K562 (cell line): ENCODE results near the gene TBX6. TPM values are rescaled to one million over a fixed set of nuclear protein-coding genes. Genes with fewer than 3 reads are reported as not detected.

Experiments
- ATAC-seq: fragments of 200-7000 bp; cut with Tn5 transposase; 3 replicates; pipeline ENCODE4 v1.9.1; 2020; ENCODE audit warnings: moderate library complexity
- BruUV-seq: library from RNA; stranded (reverse); fragments of 400-500 nt; replicated peaks from 2 replicates; lab custom pipeline; 2021; lab: Mats Ljungman, UMichigan
- CTCF ChIA-PET: fragments of 300-600 bp; formaldehyde crosslinking; extraction: SDS; loops from one replicate; lab custom pipeline; 2021; ENCODE audit warnings: low intra/inter-chr PET ratio; lab: Yijun Ruan, JAX
- POLR2A ChIA-PET: fragments of 300-600, 350-650 bp; sonication (Branson Sonifier 250); formaldehyde crosslinking; extraction: SDS; loops from one replicate; lab custom pipeline; 2021; ENCODE audit warnings: antibody characterized with exemption, inconsistent platforms; lab: Yijun Ruan, JAX
- DNase-seq, 4 experiments: peaks; one replicate each; pipeline versions ENCODE4 v3.0.0 to v3.0.0-alpha.2; 2011 to 2018; ENCODE audit warnings: low spot score in 3 of 4, mixed read lengths in 3 of 4; ENCODE audit errors: extremely low read depth in 1 of 4
- FAIRE-seq: peaks from 2 replicates; lab custom pipeline; 2011; peaks lifted over from hg19 to GRCh38; lab: Jason Lieb, UNC
- H2AFZ ChIP-seq: 2 replicates; pipeline ENCODE4 v1.6.0; 2011; ENCODE audit warnings: low read depth, low read length, control low read depth, inconsistent platforms
- H3K27ac ChIP-seq: fragments of 200-600 bp; 3 replicates; pipeline ENCODE4 v1.8.0; 2011; ENCODE audit warnings: low read depth, mild to moderate bottlenecking, control low read depth, inconsistent platforms, low read length, moderate library complexity, mixed read lengths; ENCODE audit errors: extremely low read depth
- H3K27me3 ChIP-seq, 2 experiments: fragments of 300-600 bp in 1 of 2; 2 replicates in 1 of 2; 3 replicates in 1 of 2; pipeline versions ENCODE4 v1.6.0 to v1.8.0; 2011; ENCODE audit warnings: inconsistent platforms in 2 of 2, low read length in 2 of 2, mild to moderate bottlenecking in 1 of 2, mixed read lengths in 1 of 2, moderate library complexity in 1 of 2; ENCODE audit not compliant: control insufficient read depth in 2 of 2, insufficient read depth in 2 of 2
- H3K36me3 ChIP-seq: fragments of 300-600 bp; 3 replicates; pipeline ENCODE4 v1.8.0; 2011; ENCODE audit warnings: mild to moderate bottlenecking, low read length, inconsistent platforms; ENCODE audit not compliant: control insufficient read depth, insufficient read depth
- H3K4me1 ChIP-seq, 2 experiments: fragments of 200-600 bp in 1 of 2; replicated peaks in 1 of 2; 2 replicates in 1 of 2; 3 replicates in 1 of 2; pipeline versions ENCODE4 v1.5.1 to v1.8.0; 2011; ENCODE audit warnings: inconsistent platforms in 2 of 2, low read length in 2 of 2, mild to moderate bottlenecking in 1 of 2, mixed read lengths in 1 of 2, moderate library complexity in 1 of 2; ENCODE audit not compliant: control insufficient read depth in 2 of 2, insufficient read depth in 2 of 2
- H3K4me2 ChIP-seq: 2 replicates; pipeline ENCODE4 v1.6.1; 2011; ENCODE audit warnings: low read length, control low read depth, inconsistent platforms, mixed read lengths; ENCODE audit not compliant: insufficient read depth
- H3K4me3 ChIP-seq: fragments of 200-600 bp; sonication (generic), shearing (Covaris generic); 2 replicates; pipeline ENCODE4 v1.5.1; 2016; ENCODE audit warnings: control low read depth, inconsistent platforms
- H3K79me2 ChIP-seq: fragments of 200-600 bp; 3 replicates; pipeline ENCODE4 v1.8.0; 2011; ENCODE audit warnings: low read length, inconsistent platforms; ENCODE audit not compliant: control insufficient read depth, insufficient read depth
- H3K9ac ChIP-seq, 2 experiments: 2 replicates each; pipeline versions ENCODE4 v1.6.0 to v1.6.1; 2011; ENCODE audit warnings: low read depth in 2 of 2, low read length in 2 of 2, control low read depth in 1 of 2, inconsistent platforms in 1 of 2, mild to moderate bottlenecking in 1 of 2, mixed read lengths in 1 of 2; ENCODE audit not compliant: insufficient read depth in 1 of 2
- H3K9me1 ChIP-seq: one replicate; pipeline ENCODE4 v1.6.0; 2011; ENCODE audit warnings: inconsistent platforms, mild to moderate bottlenecking, low read length, moderate library complexity; ENCODE audit not compliant: control insufficient read depth, insufficient read depth
- H3K9me3 ChIP-seq: replicated peaks from 2 replicates; pipeline ENCODE4 v1.5.1; 2011; ENCODE audit warnings: low read depth, low read length, inconsistent platforms; ENCODE audit not compliant: control insufficient read depth, insufficient read depth
- H4K20me1 ChIP-seq: replicated peaks from 2 replicates; pipeline ENCODE4 v1.6.1; 2011; ENCODE audit warnings: low read length, inconsistent platforms, mixed read lengths; ENCODE audit not compliant: control insufficient read depth, insufficient read depth
- C11orf30 ChIP-seq: fragments of 450-650 bp; IDR thresholded peaks from 2 replicates; pipeline ENCODE4 v1.6.1; 2016; ENCODE audit warnings: low read depth, mild to moderate bottlenecking
- MAFG ChIP-seq: fragments of 450-650 bp; conservative IDR thresholded peaks from 2 replicates; pipeline ENCODE4 v1.6.1; 2016; ENCODE audit warnings: missing genetic modification characterization, missing compliant biosample characterization
- MYBL2 ChIP-seq, 2 experiments: fragments of 450-650 bp in 1 of 2; sonication (generic) in 1 of 2; formaldehyde crosslinking in 1 of 2; IDR thresholded peaks; 2 replicates each; pipeline versions ENCODE4 v1.6.1 to v1.8.1; 2017 to 2022; ENCODE audit warnings: borderline replicate concordance in 1 of 2, inconsistent platforms in 1 of 2, low read depth in 1 of 2, mild to moderate bottlenecking in 1 of 2, missing genetic modification reagents in 1 of 2, moderate library complexity in 1 of 2
- NFE2 ChIP-seq: IDR thresholded peaks from 2 replicates; pipeline ENCODE4 v1.6.1; 2014; ENCODE audit warnings: antibody characterized with exemption, low read depth
- POLR3A ChIP-seq: IDR thresholded peaks from 2 replicates; pipeline ENCODE4 v1.6.1; 2011; ENCODE audit warnings: borderline replicate concordance, mild to moderate bottlenecking, moderate library complexity; ENCODE audit not compliant: insufficient read length, insufficient read depth; ENCODE audit errors: extremely low read depth
- PRDM10 ChIP-seq: fragments of 450-650 bp; IDR thresholded peaks from 2 replicates; pipeline ENCODE4 v1.6.1; 2018; ENCODE audit not compliant: partially characterized antibody
- SP1 ChIP-seq: sonication (generic); formaldehyde crosslinking; IDR thresholded peaks from 2 replicates; pipeline ENCODE4 v1.8.1; 2022; ENCODE audit warnings: mild to moderate bottlenecking, missing genetic modification reagents
- ZBTB5 ChIP-seq: fragments of 450-650 bp; IDR thresholded peaks from 2 replicates; pipeline ENCODE4 v1.6.1; 2017; ENCODE audit warnings: antibody characterized with exemption
- ZNF583 ChIP-seq: fragments of 250-450 bp; sonication (Bioruptor Pico); IDR thresholded peaks from 2 replicates; pipeline ENCODE4 v1.4.0; 2020
- ZNF592 ChIP-seq: fragments of 450-650 bp; IDR thresholded peaks from 2 replicates; pipeline ENCODE4 v1.6.1; 2017; ENCODE audit warnings: antibody characterized with exemption, mild to moderate bottlenecking
- WGBS: fragments of 100-300 bp; shearing (Covaris generic); methylation state at CpG from one replicate; pipeline ENCODE4 v1.1.6; 2016; ENCODE audit warnings: low coverage, mixed read lengths; ENCODE audit not compliant: insufficient coverage; ENCODE audit errors: missing lambda C conversion rate; 5-methylcytosine and 5-hydroxymethylcytosine counted together
- in situ Hi-C: fragments of 300-500 bp; cut with MboI; formaldehyde crosslinking; loops from 4 replicates; pipeline ENCODE4 v1.15.0; 2018; ENCODE audit warnings: inconsistent platforms, mixed read lengths
- intact Hi-C: fragments of 100-400 bp; cut with micrococcal nuclease; formaldehyde crosslinking; loops from 2 replicates; pipeline ENCODE4 v1.14.2; 2022
- polyA plus RNA-seq, 8 experiments: library from polyadenylated mRNA; depleted of rRNA in 4 of 8; stranded (reverse) in 5 of 8; unstranded in 3 of 8; fragments of >200 nt; fragmentation: Nextera tagmentation in 2 of 8; fragmentation: Illumina TruSeq in 1 of 8; extraction: Ambion mirVana in 2 of 8; extraction: Trizol in 1 of 8; gene quantifications; 2 replicates each; pipeline versions ENCODE4 v1.2.1 to v1.2.3, GENCODE V29; 2011 to 2014; ENCODE audit warnings: inconsistent platforms in 1 of 8, missing spikeins in 1 of 8
- total RNA-seq, 7 experiments: library from RNA; depleted of rRNA in 6 of 7; stranded (reverse); fragments of >200 nt in 6 of 7; fragmentation: Illumina TruSeq in 2 of 7; extraction: Trizol in 2 of 7; gene quantifications; 2 replicates each; pipeline versions ENCODE4 v1.2.1 to v1.2.3, GENCODE V29; 2011 to 2021; ENCODE audit warnings: low replicate concordance in 1 of 7

The TBX6 gene
- total and polyA plus RNA-seq, 9 of the 15 experiments (the other 6 are each of a cell fraction or from before 2014, with no cell fraction given), result 0.07 to 0.58 (median 0.11) TPM; not detected in 2

- in situ Hi-C loops (no loop called here), intact Hi-C loops (no loop called here)
- no peaks in the 10 kb centered on the region for H3K79me2 ChIP-seq
- ChIA-PET POLR2A (interaction anchor here (0.6 to 1.6 kb wide), 5 partner anchors 9 to 423 kb away, joined by 3 to 5 read pairs (median 4); partner anchors contain the start of genes ALDOA and MAPK3), CTCF (no interaction called here)
- peak overlapping the region; percentile 60; the same call in 2 of the 3 replicates for H3K27ac ChIP-seq
- ATAC-seq, result peak; percentile 22; the same call in 2 of the 3 replicates
- H3K4me1 ChIP-seq, result peaks cover 13 to 31% of the 10 kb centered on the region in 2 experiments; a peak in 4 of 5 replicates
- H2AFZ ChIP-seq, result peak overlapping the region; percentile 76; the same call in 1 of the 2 replicates
- no peaks in the 10 kb centered on the region for H3K9me3 ChIP-seq
- peaks cover 6% of the 10 kb centered on the region for H3K9me1 ChIP-seq
- peak overlapping the region in 1 of 2 experiments; percentile 82; a peak in 3 of 4 replicates for H3K9ac ChIP-seq
- H3K36me3 ChIP-seq, result peaks cover 16% of the 10 kb centered on the region; the same call in 1 of the 3 replicates
- DNase-seq, result peak in 1 of 4 experiments; percentile 30
- no peak for FAIRE-seq
- peak overlapping the region; percentile 50 for H3K4me2 ChIP-seq
- WGBS, result 68% methylated on average over 19 of the region's 20 CpGs
- H3K4me3 ChIP-seq, result no peak overlapping the region
- BruUV-seq, result no TSS peak
- no peaks in the 10 kb centered on the region for H4K20me1 ChIP-seq
- no peaks in the 10 kb centered on the region for H3K27me3 ChIP-seq
- 0 out of 2 replicates have a peak, but pooled peaks have one; percentile 39 for TF ChIP-seq MAFG (tag)
- TF ChIP-seq ZNF592, result peak; percentile 46; the same call in 1 of the 2 replicates
- TF ChIP-seq ZBTB5, result no peak
- TF ChIP-seq SP1 (CRISPR knock-in tag), result peak; percentile 5; the same call in 1 of the 2 replicates
- no peak for TF ChIP-seq ZNF583
- no peak for TF ChIP-seq POLR3A
- TF ChIP-seq NFE2, result 0 out of 2 replicates have a peak, but pooled peaks have one; percentile 25
- TF ChIP-seq PRDM10, result peak; percentile 81
- TF ChIP-seq MYBL2 (IDR thresholded peaks at IDR 0.05; ENCODE audit: low read depth), result no peak
- no peak for TF ChIP-seq MYBL2 (CRISPR knock-in tag; IDR thresholded peaks at IDR 0.05; ENCODE audit: borderline replicate concordance)
- TF ChIP-seq C11orf30, result 0 out of 2 replicates have a peak, but pooled peaks have one; percentile 16
Measured at GRCh38 chr16:30113711-30114333, 22.1 kb upstream of the TBX6 start.
